ENCODE results near the gene TEDDM1.

The TEDDM1 gene

DNA sequence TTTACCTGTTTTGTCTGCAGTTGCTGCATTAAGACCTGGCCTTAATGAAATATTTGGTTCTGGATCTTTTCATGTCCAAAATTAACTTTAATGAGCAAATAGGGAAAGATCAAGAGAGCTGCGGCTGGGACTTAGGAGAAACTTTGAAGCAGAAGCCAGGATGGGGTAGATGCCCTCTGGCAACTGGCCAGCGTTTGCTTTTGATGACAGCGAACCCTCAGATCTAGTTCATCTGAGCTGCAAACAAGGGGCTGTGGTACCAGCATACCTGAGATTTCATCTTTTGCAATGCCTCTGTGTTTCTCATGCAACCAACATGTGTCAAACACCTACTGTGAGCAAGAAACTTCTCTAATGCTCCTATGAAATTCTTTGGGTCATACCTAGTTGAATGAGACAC is 13.0 kb upstream of the TEDDM1 start:
- Histone ChIP-seq H3K27me3 (ENCODE audit: insufficient read depth, low read length, poor library complexity, severe bottlenecking) (no peaks in the 10 kb centered on the region), H3K4me1 (ENCODE audit: insufficient read depth, low read length, poor library complexity, severe bottlenecking) (no peaks in the 10 kb centered on the region), H3F3A (ENCODE audit: low read depth) (no peaks in the 10 kb centered on the region), H3K9me2 (replicated peaks; ENCODE audit: low read depth, low read length) (no peaks in the 10 kb centered on the region), H2AFZ (ENCODE audit: low read length) (no peak overlapping the region), H3K36me3 (ENCODE audit: insufficient read depth, low read length) (no peaks in the 10 kb centered on the region), H3K4me3 (ENCODE audit: low read length, poor library complexity, severe bottlenecking) (no peak overlapping the region), H3K9me3 (ENCODE audit: insufficient read depth, low read depth, low read length) (no peaks in the 10 kb centered on the region), H3K4me2 (ENCODE audit: low read depth, low read length, poor library complexity, severe bottlenecking) (no peak overlapping the region), H3K79me2 (ENCODE audit: insufficient read depth, low read length) (no peaks in the 10 kb centered on the region), H3K9ac (ENCODE audit: low read depth, low read length, poor library complexity, severe bottlenecking) (no peak overlapping the region), H4K20me1 (ENCODE audit: insufficient read depth, low read length, poor library complexity, severe bottlenecking) (no peaks in the 10 kb centered on the region)
- TF ChIP-seq, protein P1, sequence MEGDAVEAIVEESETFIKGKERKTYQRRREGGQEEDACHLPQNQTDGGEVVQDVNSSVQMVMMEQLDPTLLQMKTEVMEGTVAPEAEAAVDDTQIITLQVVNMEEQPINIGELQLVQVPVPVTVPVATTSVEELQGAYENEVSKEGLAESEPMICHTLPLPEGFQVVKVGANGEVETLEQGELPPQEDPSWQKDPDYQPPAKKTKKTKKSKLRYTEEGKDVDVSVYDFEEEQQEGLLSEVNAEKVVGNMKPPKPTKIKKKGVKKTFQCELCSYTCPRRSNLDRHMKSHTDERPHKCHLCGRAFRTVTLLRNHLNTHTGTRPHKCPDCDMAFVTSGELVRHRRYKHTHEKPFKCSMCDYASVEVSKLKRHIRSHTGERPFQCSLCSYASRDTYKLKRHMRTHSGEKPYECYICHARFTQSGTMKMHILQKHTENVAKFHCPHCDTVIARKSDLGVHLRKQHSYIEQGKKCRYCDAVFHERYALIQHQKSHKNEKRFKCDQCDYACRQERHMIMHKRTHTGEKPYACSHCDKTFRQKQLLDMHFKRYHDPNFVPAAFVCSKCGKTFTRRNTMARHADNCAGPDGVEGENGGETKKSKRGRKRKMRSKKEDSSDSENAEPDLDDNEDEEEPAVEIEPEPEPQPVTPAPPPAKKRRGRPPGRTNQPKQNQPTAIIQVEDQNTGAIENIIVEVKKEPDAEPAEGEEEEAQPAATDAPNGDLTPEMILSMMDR (conservative IDR thresholded peaks at IDR 0.05; ENCODE audit: low read length): no peak
- no peak for TF ChIP-seq EZH2phosphoT487 (IDR thresholded peaks at IDR 0.05; ENCODE audit: borderline replicate concordance)

DNA sequence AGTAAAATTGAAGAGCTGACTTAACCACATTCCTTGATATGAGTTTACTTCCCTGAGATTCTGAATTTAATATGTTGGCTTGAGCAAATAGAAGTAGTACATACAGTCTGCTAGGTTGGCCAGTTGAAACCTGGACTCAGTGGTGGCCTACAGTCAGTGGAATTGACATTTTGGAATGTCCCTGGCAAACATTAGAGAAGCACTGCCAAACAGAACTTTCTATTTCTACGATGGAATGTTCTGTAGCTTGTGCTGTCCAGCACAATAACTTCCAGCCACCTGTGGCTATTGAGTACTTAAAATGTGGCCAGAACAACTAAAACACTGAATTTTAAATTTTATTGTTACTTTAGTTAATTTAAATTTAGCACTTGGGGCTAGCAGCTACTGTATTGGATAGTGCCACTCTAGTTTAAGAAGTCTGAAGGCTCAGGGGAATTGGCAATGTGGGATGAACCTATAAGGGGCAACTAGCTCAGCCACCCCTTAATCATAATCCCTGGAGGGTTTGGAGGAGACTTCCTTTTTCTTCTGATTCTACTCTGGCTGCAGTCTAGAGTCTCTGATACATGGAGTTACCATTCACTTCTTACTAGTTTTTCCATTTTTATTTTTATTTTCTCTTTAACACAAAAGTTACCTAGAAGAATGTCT is 10.3 kb upstream of the TEDDM1 start:
- Histone ChIP-seq H2AFZ (ENCODE audit: low read length) (no peak overlapping the region), H3K4me3 (ENCODE audit: low read length, poor library complexity, severe bottlenecking) (no peak overlapping the region), H3K36me3 (ENCODE audit: insufficient read depth, low read length) (no peaks in the 10 kb centered on the region), H3K79me2 (ENCODE audit: insufficient read depth, low read length) (no peaks in the 10 kb centered on the region), H3K9ac (ENCODE audit: low read depth, low read length, poor library complexity, severe bottlenecking) (no peak overlapping the region), H4K20me1 (ENCODE audit: insufficient read depth, low read length, poor library complexity, severe bottlenecking) (no peaks in the 10 kb centered on the region), H3K4me1 (ENCODE audit: insufficient read depth, low read length, poor library complexity, severe bottlenecking) (no peaks in the 10 kb centered on the region), H3K9me2 (replicated peaks; ENCODE audit: low read depth, low read length) (no peaks in the 10 kb centered on the region), H3K4me2 (ENCODE audit: low read depth, low read length, poor library complexity, severe bottlenecking) (no peak overlapping the region), H3K9me3 (ENCODE audit: insufficient read depth, low read depth, low read length) (no peaks in the 10 kb centered on the region), H3F3A (ENCODE audit: low read depth) (no peaks in the 10 kb centered on the region), H3K27me3 (ENCODE audit: insufficient read depth, low read length, poor library complexity, severe bottlenecking) (no peaks in the 10 kb centered on the region)
- TF ChIP-seq, protein P1 (conservative IDR thresholded peaks at IDR 0.05; ENCODE audit: low read length): no peak
- no peak for TF ChIP-seq EZH2phosphoT487 (IDR thresholded peaks at IDR 0.05; ENCODE audit: borderline replicate concordance)

DNA sequence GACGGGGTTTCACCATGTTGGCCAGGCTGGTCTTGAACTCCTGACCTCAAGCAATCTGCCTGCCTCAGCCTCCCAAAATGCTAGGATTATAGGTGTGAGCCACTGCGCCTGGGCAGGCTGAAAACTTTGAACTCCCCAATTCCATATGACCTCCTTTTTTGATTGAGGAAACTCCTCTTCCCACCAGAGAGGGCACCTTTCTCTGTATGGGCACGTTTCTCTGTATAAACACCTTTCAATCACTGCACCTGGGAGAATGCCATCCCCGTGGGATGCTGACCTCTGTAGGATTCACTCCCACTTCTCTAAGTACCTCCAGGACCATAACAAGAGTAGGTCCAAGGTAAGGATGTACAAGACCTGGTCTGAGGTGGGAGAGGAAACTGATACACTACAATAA is 9.7 kb upstream of the TEDDM1 start:
- H3K9me2 ChIP-seq (replicated peaks; ENCODE audit: low read depth, low read length): no peaks in the 10 kb centered on the region
- no peak overlapping the region for H3K4me3 ChIP-seq (ENCODE audit: low read length, poor library complexity, severe bottlenecking)
- no peaks in the 10 kb centered on the region for H3F3A ChIP-seq (ENCODE audit: low read depth)
- no peak for TF ChIP-seq EZH2phosphoT487 (IDR thresholded peaks at IDR 0.05; ENCODE audit: borderline replicate concordance)
- TF ChIP-seq, protein P1 (conservative IDR thresholded peaks at IDR 0.05; ENCODE audit: low read length): 0 out of 2 replicates have a peak, but pooled peaks have one; percentile 8
- H3K27me3 ChIP-seq (ENCODE audit: insufficient read depth, low read length, poor library complexity, severe bottlenecking): no peaks in the 10 kb centered on the region
- H3K79me2 ChIP-seq (ENCODE audit: insufficient read depth, low read length): no peaks in the 10 kb centered on the region
- H3K4me1 ChIP-seq (ENCODE audit: insufficient read depth, low read length, poor library complexity, severe bottlenecking): no peaks in the 10 kb centered on the region
- no peak overlapping the region for H2AFZ ChIP-seq (ENCODE audit: low read length)
- no peaks in the 10 kb centered on the region for H4K20me1 ChIP-seq (ENCODE audit: insufficient read depth, low read length, poor library complexity, severe bottlenecking)
- no peaks in the 10 kb centered on the region for H3K9me3 ChIP-seq (ENCODE audit: insufficient read depth, low read depth, low read length)
- H3K4me2 ChIP-seq (ENCODE audit: low read depth, low read length, poor library complexity, severe bottlenecking): no peak overlapping the region
- H3K36me3 ChIP-seq (ENCODE audit: insufficient read depth, low read length): no peaks in the 10 kb centered on the region
- no peak overlapping the region for H3K9ac ChIP-seq (ENCODE audit: low read depth, low read length, poor library complexity, severe bottlenecking)
